ENCODE results near the gene GRAMD1B.

Gene GRAMD1B

GRCh38 chr11:123409456-123410217 is 20.4 kb upstream of the GRAMD1B start:
- no peak for DNase-seq

- DNase-seq, result no peak
Observed at GRCh38 chr11:123410218-123410549, 19.9 kb upstream of the GRAMD1B start.

GRCh38 chr11:123413636-123414035 is 16.4 kb upstream of the GRAMD1B start:
- no peak for DNase-seq

- DNase-seq, result no peak
Observed at GRCh38 chr11:123416566-123416965, 13.5 kb upstream of the GRAMD1B start.

- DNase-seq, result no peak
Observed at GRCh38 chr11:123418351-123419114, 11.5 kb upstream of the GRAMD1B start.

- DNase-seq, result no peak
Observed at GRCh38 chr11:123419731-123420452, 10.2 kb upstream of the GRAMD1B start.

- DNase-seq, result no peak
Observed at GRCh38 chr11:123421589-123421988, 8.5 kb upstream of the GRAMD1B start.

- no peak for DNase-seq
Observed at GRCh38 chr11:123425367-123425766, 4.7 kb upstream of the GRAMD1B start.

- no peak for DNase-seq
Observed at GRCh38 chr11:123426789-123427188, 3.3 kb upstream of the GRAMD1B start.

- DNase-seq, result no peak
Observed at GRCh38 chr11:123427405-123427804, 2.7 kb upstream of the GRAMD1B start.

GRCh38 chr11:123428116-123428715 is 1.9 kb upstream of the GRAMD1B start:
- no peak for DNase-seq

- DNase-seq, result no peak
Observed at GRCh38 chr11:123429336-123429735, 733 bp upstream of the GRAMD1B start.

- no peak for DNase-seq
Observed at GRCh38 chr11:123430721-123431497, 840 bp downstream of the GRAMD1B start.

GRCh38 chr11:123431619-123432018 is 1.6 kb downstream of the GRAMD1B start:
- DNase-seq, result no peak

- DNase-seq, result no peak
Observed at GRCh38 chr11:123434262-123434661, 4.2 kb downstream of the GRAMD1B start.

GRCh38 chr11:123434911-123435310 is 4.8 kb downstream of the GRAMD1B start:
- no peak for DNase-seq

- no peak for DNase-seq
Observed at GRCh38 chr11:123437236-123437979, 7.3 kb downstream of the GRAMD1B start.

GRCh38 chr11:123438131-123438627 is 8.1 kb downstream of the GRAMD1B start:
- no peak for DNase-seq

GRCh38 chr11:123439616-123440015 is 9.5 kb downstream of the GRAMD1B start:
- no peak for DNase-seq

- DNase-seq, result no peak
Observed at GRCh38 chr11:123441161-123441560, 11.1 kb downstream of the GRAMD1B start.

- DNase-seq, result no peak
Observed at GRCh38 chr11:123443851-123444623, 14.0 kb downstream of the GRAMD1B start.
